Muscle of leg (tissue), 11 donors: ENCODE measurements around the gene TYMP. TPM values are rescaled to one million over a fixed set of nuclear protein-coding genes. Genes with fewer than 3 reads are reported as not detected.

ENCODE experiments used
- DNase-seq: peaks from one replicate; pipeline ENCODE4 v3.0.0; 2013
- H3K27ac ChIP-seq: one replicate; pipeline ENCODE4 v1.5.1; 2013; ENCODE audit warnings: mild to moderate bottlenecking, low read length, control low read depth
- H3K27me3 ChIP-seq: one replicate; pipeline ENCODE4 v1.6.1; 2013; ENCODE audit warnings: low read length; ENCODE audit not compliant: control insufficient read depth, insufficient read depth
- H3K36me3 ChIP-seq: one replicate; pipeline ENCODE4 v1.6.1; 2013; ENCODE audit warnings: low read length; ENCODE audit not compliant: control insufficient read depth, insufficient read depth
- H3K4me1 ChIP-seq: one replicate; pipeline ENCODE4 v1.6.1; 2013; ENCODE audit warnings: low read length; ENCODE audit not compliant: control insufficient read depth, insufficient read depth
- H3K4me3 ChIP-seq: one replicate; pipeline ENCODE4 v1.5.1; 2013; ENCODE audit warnings: low read length, control low read depth
- H3K9me3 ChIP-seq: replicated peaks from 2 replicates; pipeline ENCODE4 v1.6.1; 2013; ENCODE audit warnings: low read depth, low read length; ENCODE audit not compliant: control insufficient read depth
- WGBS: methylation state at CpG from one replicate; pipeline ENCODE4 v1.1.5; 2013; ENCODE audit warnings: missing lambda C conversion rate; ENCODE audit not compliant: insufficient coverage; 5-methylcytosine and 5-hydroxymethylcytosine counted together
- polyA plus RNA-seq, 8 donors: library from polyadenylated mRNA; unstranded; fragments of 120-200 nt; gene quantifications; one replicate each; pipeline versions ENCODE4 v1.2.1 to v1.2.3, GENCODE V29; 2013; ENCODE audit warnings: inconsistent platforms in 1 of 8, low replicate concordance in 1 of 8; ENCODE audit not compliant: insufficient read length in 8 of 8, insufficient read depth in 1 of 8
- total RNA-seq: library from RNA; stranded (reverse); fragments of 120-200 nt; gene quantifications from one replicate; pipeline ENCODE4 v1.2.4, GENCODE V29; 2013

Gene TYMP
- total and polyA plus RNA-seq, 9 donors: 3.2 to 5.8 (median 3.9) TPM

DNA sequence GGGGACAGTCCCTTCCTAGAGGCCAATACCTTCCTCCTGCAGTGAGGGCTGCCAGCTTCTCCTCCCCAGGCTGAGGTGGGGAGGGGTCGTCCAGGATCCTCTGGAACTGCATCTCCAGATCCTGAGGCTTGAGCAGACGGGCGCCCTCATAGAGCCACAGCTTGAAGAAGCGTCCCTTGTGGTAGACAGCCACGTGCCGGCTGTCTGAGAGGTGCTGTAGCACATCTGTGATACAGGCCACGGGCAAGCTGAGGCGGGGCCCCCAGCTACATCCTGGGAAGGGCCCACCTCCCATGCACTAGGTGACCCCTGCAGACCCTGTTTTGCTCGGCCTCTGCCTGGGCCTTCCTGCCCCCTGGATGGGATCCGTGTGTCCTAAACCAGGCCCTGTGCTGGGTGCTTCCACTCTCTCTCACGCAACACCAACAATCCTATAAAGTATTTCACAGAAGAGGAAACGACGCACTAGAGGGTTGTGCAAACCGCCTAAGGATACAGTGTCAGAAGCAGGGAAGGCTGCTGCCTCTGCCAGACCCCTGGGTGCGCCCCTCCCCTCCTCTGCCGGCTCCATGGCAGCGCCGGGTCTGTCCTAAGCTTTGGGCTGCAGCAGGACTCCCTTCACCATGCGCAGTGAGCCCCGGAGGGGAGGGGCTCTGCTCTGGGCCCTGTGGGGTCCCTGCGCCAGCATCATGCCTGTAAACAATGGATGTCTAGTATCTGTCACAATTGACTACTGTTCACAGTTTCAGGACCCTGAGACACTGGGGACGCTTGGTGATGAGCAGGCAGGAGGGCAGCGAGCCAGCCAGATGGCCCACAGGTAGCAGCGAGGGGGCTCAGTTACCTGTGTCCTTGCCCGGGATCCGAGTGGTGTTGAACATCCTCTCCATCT is 43.9 kb upstream of the TYMP start:
- WGBS: 81% methylated on average over 16 of the region's 26 CpGs
- H3K4me1 ChIP-seq: peaks cover 18% of the 10 kb centered on the region

DNA sequence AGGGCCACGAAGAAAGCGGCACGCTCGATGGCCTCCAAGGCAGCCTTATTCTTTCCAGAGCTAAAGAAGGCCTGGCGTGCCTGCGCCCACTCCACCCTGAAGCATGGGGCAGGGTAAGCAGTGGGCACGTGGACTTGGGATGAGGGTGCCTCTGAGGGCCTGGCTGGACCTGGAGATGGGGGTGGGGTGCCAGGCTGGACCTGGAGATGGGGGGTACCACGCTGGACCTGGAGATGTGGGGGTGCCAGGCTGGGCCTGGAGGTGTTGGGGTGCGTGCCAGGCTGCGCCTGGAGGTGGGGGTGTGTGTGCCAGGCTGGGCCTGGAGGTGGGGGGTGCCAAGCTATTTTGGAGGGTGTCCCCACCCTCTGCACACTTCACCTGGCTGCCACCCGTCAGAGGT is 43.2 kb upstream of the TYMP start:
- 90% methylated on average over 9 of the region's 11 CpGs for WGBS
- H3K27me3 ChIP-seq: peaks cover 11% of the 10 kb centered on the region

More for the DNA sequence above, 43.9 kb upstream of the TYMP start:
- Histone ChIP-seq H3K4me3 (no peak overlapping the region), H3K27me3 (peaks cover 17% of the 10 kb centered on the region), H3K36me3 (peaks cover 28% of the 10 kb centered on the region), H3K9me3 (no peaks in the 10 kb centered on the region), H3K27ac (no peak overlapping the region)
- no peak for DNase-seq

DNA sequence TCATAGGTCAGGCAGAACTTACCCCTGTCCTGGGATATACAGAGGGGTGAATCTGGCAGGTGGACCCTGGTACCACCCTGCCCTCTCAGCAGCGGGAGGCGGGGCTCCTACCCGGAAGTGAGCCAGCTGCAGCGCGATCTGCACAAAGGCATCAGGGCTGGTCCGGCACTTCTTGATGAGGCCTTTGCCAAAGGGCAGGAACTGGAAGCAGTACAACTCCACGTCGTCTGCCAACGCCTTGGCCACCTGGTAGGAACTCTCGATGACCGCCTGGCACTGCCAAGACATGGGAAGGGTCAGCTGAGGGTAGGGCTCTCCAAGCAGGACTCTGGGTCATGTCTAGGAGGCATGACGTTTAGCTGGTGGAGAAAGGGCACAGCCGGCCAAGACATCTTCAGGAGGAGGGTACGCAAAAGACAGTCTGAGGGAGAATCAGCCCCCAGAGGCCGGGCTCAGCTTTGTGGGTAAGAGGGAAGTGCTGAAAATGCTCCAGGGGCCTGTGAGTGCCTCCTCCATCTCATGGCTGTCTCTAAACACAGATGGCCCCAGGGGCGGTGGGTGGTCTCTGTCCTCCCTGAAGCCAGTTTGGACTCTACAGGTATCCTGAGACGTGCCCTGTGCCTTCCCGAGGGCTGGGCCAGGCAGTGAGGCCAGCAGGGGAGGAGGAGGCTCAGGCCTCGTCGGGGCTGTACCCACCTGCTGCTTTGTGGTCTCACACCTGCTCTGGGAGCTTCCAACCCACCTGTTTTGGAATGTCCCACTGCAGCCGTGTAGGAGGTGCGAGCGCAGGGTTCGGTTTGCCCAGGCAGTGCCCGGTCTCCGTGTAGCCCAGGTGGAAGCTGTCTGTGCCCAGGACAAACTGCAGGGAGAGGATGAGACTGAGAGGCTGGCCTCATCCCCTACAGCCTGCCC is 41.7 kb upstream of the TYMP start:
- Histone ChIP-seq H3K9me3 (no peaks in the 10 kb centered on the region), H3K4me3 (no peak overlapping the region), H3K27ac (no peak overlapping the region), H3K36me3 (peaks cover 32% of the 10 kb centered on the region), H3K27me3 (peaks cover 3% of the 10 kb centered on the region), H3K4me1 (no peaks in the 10 kb centered on the region)
- no peak for DNase-seq
- 85% methylated on average over 25 of the region's 26 CpGs for whole genome bisulfite sequencing

More for the DNA sequence above, 43.2 kb upstream of the TYMP start:
- H3K4me1 ChIP-seq: peaks cover 10% of the 10 kb centered on the region
- H3K4me3 ChIP-seq: no peak overlapping the region
- peaks cover 32% of the 10 kb centered on the region for H3K36me3 ChIP-seq
- H3K27ac ChIP-seq: no peak overlapping the region
- no peak for DNase-seq
- no peaks in the 10 kb centered on the region for H3K9me3 ChIP-seq

DNA sequence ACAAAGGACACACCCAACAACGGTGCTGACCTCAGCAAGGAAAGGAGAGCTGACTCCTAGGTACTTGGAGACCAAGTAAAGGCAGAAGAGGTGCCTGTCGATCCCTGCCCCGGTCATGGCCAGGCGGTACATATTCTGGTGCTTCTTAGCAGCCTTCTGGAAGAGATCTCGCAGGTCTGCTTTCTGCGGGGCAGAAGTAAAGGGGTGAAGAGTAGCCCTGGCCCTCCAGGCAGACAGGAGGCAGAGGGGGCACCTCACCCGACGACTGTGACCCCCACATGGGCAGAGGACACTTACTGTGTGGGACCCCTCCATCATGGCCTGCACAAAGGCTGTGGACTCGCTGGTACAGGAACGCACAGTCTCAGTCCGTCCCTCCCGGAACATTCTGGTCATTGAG is 41.0 kb upstream of the TYMP start:
- H3K27me3 ChIP-seq: no peaks in the 10 kb centered on the region
- no peaks in the 10 kb centered on the region for H3K9me3 ChIP-seq
- 86% methylated on average over 11 of the region's 12 CpGs for WGBS
- peaks cover 32% of the 10 kb centered on the region for H3K36me3 ChIP-seq
- no peak overlapping the region for H3K27ac ChIP-seq
- no peak overlapping the region for H3K4me3 ChIP-seq
- no peaks in the 10 kb centered on the region for H3K4me1 ChIP-seq
- DNase-seq: no peak

DNA sequence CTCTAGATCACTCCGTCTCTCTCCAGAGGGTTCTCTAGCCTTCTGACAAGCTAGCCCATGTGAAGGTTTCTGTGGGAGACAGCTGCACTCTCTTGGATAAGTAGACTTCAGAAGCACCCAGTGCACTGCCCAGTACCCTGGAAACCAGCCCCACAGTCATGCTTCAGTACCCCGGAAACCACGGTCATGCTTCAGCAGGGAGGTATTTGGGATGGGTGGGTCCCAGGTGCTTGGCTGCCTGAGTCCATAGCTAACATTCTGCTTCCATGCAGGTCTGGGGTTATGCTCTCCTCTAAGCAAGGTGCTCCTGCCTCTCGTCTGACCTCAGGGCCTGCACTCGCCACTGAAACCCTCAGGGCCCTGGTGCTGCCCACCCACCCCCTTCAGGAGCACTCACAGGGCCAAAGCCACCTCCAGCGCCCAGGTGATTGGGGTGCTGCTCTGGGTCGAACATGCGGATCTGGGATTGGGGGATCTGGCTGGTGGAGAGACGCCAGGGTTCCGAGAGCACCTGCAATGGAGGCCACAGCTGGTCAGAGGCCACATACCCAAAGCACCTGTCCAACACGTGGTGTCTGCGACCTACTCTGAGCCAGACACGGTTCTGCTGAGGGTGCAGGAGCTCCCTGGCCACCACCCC is 40.2 kb upstream of the TYMP start:
- Histone ChIP-seq H3K36me3 (peaks cover 32% of the 10 kb centered on the region), H3K4me1 (no peaks in the 10 kb centered on the region), H3K4me3 (no peak overlapping the region), H3K9me3 (no peaks in the 10 kb centered on the region), H3K27me3 (peaks cover 2% of the 10 kb centered on the region), H3K27ac (no peak overlapping the region)
- 81% methylated on average over 11 of the region's 13 CpGs for WGBS
- no peak for DNase-seq

DNA sequence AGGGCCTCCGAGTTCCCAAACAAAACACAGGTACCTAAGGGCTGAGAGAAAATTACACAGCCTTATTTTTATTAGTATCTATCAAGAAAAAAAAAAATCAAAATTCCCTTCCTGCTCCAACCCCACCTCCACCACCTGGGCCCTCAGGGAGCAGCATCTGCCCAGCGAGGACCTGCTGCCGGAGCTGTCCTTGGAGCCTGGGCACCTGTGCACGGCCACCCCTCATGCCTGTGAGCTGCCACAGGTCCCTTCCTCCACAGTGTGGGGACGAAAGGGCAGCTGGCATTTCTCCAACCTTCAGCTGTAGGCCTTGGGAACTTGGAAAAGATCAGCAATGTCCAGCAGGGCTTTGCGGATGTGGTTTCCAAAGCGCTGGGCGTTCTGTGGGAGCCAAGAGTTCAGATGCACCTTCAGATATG is 39.2 kb upstream of the TYMP start:
- peaks cover 29% of the 10 kb centered on the region for H3K36me3 ChIP-seq
- no peaks in the 10 kb centered on the region for H3K4me1 ChIP-seq
- no peak overlapping the region for H3K4me3 ChIP-seq
- peaks cover 2% of the 10 kb centered on the region for H3K27me3 ChIP-seq
- DNase-seq: no peak
- no peak overlapping the region for H3K27ac ChIP-seq
- 84% methylated on average over 6 of the region's 8 CpGs for WGBS
- no peaks in the 10 kb centered on the region for H3K9me3 ChIP-seq

DNA sequence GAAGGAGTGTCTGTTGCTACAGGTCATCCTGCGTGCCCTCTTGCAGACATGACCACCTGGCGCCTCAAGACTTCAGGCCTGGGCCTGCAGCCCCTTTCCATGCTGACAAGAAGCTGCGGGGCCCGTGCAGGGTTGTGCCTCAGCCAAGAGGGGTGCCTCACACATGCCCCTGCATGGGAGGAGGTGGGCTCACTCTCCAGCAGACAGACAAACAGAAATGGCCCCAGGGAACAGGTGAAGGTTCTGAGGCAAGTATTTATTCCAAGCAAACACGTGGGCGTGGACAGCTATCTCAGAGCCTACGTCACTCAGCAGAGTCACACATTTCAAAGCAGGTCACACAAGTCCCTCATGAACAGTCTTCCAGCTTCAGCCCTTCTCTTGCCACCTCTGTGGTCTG is 38.8 kb upstream of the TYMP start:
- no peak overlapping the region for H3K4me3 ChIP-seq
- no peaks in the 10 kb centered on the region for H3K9me3 ChIP-seq
- H3K27ac ChIP-seq: no peak overlapping the region
- peaks cover 26% of the 10 kb centered on the region for H3K36me3 ChIP-seq
- DNase-seq: no peak
- H3K27me3 ChIP-seq: peaks cover 2% of the 10 kb centered on the region
- 64% methylated on average over 4 of the region's 7 CpGs for WGBS
- peaks cover 3% of the 10 kb centered on the region for H3K4me1 ChIP-seq

DNA sequence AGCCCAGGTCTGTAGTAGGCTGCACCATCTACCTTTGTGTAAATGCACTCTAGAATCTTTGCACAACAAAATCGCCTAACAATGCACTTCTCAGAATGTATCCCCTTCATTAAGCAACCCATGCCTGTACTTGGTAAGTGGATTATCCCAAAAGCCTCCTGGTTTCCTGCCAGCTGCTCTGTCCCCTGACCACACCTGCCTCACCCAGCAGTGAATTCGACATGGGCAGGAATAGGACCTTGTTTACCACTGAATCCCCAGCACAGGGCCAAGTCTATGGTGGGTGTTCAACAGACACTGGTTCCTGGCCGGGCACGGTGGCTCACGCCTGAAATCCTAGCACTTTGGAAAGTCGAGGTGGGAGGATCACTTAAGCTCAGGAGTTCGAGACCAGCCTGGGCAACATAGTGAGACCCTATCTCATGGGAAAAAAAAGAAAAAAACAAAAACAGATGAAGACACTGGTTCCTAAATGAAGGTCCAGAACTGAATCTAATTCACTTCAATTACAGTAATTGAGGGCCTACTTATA is 38.0 kb upstream of the TYMP start:
- peaks cover 26% of the 10 kb centered on the region for H3K36me3 ChIP-seq
- no peaks in the 10 kb centered on the region for H3K9me3 ChIP-seq
- 76% methylated on average over 5 of the region's 7 CpGs for WGBS
- H3K4me3 ChIP-seq: no peak overlapping the region
- H3K4me1 ChIP-seq: peaks cover 10% of the 10 kb centered on the region
- peaks cover 5% of the 10 kb centered on the region for H3K27me3 ChIP-seq
- no peak for DNase-seq
- H3K27ac ChIP-seq: no peak overlapping the region

DNA sequence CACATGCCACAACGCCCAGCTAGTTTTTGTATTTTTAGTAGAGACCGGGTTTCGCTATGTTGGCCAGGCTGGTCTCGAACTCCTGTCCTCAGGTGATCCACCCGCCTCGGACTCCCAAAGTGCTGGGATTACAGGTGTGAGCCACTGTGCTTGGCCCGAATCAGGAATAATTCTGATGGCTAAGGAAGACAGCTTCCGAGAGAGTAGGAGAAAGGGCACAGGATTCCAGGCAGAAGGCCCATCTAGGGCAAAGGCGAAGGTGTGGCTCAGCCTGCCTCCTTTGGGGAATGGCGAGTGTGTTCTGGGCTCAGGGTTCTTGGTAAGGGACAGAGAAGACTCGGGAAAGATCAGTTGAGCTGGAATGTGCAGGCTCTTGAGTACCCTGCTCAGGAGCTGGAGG is 34.5 kb upstream of the TYMP start:
- 90% methylated on average over 10 of the region's 11 CpGs for WGBS
- peaks cover 5% of the 10 kb centered on the region for H3K36me3 ChIP-seq
- H3K4me3 ChIP-seq: no peak overlapping the region
- no peak for DNase-seq
- peaks cover 10% of the 10 kb centered on the region for H3K4me1 ChIP-seq
- H3K27me3 ChIP-seq: peaks cover 14% of the 10 kb centered on the region
- no peak overlapping the region for H3K27ac ChIP-seq
- H3K9me3 ChIP-seq: no peaks in the 10 kb centered on the region
